ENCODE results near the gene SLC29A1. TPM values are rescaled to one million over a fixed set of nuclear protein-coding genes. Genes with fewer than 3 reads are reported as not detected.

The SLC29A1 gene
- total and polyA plus RNA-seq, 9 of the 15 experiments (the other 6 are each of a cell fraction or from before 2014, with no cell fraction given) = 18.9 to 170 (median 57.7) TPM

DNA sequence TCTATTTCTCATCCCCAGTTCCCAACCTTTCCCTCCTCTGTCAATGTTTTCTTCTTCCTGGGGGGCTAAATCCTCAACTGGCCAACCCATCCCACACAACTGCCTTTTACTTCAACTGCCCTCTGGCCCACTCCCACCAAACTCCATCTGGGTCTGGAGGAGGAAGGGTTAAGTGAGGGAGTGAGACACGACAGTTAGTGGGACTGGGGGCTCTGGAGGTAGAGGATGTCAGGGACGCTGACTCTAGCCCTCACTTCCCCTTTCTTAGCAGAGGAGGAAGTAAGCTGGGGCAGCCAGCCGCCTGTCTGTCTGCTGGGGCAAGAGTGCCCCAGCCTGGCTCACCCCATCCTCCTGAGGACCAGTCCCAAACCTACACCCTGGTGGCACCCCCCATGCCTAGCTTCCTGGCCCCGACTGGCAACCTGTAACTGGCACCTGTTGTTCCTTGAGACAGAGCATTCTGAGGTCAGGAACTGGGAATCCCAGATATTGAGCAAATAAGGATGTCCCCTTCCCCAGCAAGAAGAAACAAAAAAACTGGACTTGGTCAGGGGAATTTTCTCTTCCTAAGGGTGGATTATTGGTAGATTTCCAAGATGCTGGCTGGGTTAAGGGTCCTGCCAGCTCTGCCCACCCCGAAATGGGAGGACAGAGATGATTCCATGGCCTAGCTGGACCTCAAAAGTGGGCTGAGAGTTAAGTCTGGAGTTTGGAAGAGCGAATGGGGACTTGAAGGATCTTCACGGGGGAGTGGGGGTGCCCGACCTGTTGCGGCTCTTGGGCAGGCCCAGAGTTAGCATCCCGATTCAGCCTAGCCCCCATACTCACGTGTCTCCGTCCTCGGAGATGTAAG is 41.0 kb downstream of the SLC29A1 start (continued):
- TF ChIP-seq, protein P1, sequence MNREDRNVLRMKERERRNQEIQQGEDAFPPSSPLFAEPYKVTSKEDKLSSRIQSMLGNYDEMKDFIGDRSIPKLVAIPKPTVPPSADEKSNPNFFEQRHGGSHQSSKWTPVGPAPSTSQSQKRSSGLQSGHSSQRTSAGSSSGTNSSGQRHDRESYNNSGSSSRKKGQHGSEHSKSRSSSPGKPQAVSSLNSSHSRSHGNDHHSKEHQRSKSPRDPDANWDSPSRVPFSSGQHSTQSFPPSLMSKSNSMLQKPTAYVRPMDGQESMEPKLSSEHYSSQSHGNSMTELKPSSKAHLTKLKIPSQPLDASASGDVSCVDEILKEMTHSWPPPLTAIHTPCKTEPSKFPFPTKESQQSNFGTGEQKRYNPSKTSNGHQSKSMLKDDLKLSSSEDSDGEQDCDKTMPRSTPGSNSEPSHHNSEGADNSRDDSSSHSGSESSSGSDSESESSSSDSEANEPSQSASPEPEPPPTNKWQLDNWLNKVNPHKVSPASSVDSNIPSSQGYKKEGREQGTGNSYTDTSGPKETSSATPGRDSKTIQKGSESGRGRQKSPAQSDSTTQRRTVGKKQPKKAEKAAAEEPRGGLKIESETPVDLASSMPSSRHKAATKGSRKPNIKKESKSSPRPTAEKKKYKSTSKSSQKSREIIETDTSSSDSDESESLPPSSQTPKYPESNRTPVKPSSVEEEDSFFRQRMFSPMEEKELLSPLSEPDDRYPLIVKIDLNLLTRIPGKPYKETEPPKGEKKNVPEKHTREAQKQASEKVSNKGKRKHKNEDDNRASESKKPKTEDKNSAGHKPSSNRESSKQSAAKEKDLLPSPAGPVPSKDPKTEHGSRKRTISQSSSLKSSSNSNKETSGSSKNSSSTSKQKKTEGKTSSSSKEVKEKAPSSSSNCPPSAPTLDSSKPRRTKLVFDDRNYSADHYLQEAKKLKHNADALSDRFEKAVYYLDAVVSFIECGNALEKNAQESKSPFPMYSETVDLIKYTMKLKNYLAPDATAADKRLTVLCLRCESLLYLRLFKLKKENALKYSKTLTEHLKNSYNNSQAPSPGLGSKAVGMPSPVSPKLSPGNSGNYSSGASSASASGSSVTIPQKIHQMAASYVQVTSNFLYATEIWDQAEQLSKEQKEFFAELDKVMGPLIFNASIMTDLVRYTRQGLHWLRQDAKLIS (CRISPR knock-in tag; IDR thresholded peaks at IDR 0.05) = no peak
- TF ChIP-seq ZNF431 (CRISPR knock-in tag; IDR thresholded peaks at IDR 0.05) (0 out of 2 replicates have a peak, but pooled peaks have one; percentile 11), ZNF347 (CRISPR knock-in tag; IDR thresholded peaks at IDR 0.05; ENCODE audit: low read depth) (no peak), ZNF175 (CRISPR knock-in tag; IDR thresholded peaks at IDR 0.05; ENCODE audit: low read depth) (no peak), HNRNPUL1 (IDR thresholded peaks at IDR 0.05; ENCODE audit: low read length) (no peak)
- TF ChIP-seq, protein P2, sequence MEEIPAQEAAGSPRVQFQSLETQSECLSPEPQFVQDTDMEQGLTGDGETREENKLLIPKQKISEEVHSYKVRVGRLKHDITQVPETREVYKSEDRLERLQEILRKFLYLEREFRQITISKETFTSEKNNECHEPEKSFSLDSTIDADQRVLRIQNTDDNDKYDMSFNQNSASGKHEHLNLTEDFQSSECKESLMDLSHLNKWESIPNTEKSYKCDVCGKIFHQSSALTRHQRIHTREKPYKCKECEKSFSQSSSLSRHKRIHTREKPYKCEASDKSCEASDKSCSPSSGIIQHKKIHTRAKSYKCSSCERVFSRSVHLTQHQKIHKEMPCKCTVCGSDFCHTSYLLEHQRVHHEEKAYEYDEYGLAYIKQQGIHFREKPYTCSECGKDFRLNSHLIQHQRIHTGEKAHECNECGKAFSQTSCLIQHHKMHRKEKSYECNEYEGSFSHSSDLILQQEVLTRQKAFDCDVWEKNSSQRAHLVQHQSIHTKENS (CRISPR knock-in tag; IDR thresholded peaks at IDR 0.05) = no peak
- TF ChIP-seq, protein P3, sequence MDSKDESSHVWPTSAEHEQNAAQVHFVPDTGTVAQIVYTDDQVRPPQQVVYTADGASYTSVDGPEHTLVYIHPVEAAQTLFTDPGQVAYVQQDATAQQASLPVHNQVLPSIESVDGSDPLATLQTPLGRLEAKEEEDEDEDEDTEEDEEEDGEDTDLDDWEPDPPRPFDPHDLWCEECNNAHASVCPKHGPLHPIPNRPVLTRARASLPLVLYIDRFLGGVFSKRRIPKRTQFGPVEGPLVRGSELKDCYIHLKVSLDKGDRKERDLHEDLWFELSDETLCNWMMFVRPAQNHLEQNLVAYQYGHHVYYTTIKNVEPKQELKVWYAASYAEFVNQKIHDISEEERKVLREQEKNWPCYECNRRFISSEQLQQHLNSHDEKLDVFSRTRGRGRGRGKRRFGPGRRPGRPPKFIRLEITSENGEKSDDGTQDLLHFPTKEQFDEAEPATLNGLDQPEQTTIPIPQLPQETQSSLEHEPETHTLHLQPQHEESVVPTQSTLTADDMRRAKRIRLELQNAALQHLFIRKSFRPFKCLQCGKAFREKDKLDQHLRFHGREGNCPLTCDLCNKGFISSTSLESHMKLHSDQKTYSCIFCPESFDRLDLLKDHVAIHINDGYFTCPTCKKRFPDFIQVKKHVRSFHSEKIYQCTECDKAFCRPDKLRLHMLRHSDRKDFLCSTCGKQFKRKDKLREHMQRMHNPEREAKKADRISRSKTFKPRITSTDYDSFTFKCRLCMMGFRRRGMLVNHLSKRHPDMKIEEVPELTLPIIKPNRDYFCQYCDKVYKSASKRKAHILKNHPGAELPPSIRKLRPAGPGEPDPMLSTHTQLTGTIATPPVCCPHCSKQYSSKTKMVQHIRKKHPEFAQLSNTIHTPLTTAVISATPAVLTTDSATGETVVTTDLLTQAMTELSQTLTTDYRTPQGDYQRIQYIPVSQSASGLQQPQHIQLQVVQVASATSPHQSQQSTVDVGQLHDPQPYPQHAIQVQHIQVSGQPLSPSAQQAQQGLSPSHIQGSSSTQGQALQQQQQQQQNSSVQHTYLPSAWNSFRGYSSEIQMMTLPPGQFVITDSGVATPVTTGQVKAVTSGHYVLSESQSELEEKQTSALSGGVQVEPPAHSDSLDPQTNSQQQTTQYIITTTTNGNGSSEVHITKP (IDR thresholded peaks at IDR 0.05; ENCODE audit: partially characterized antibody) = no peak
- TF ChIP-seq, protein P4, sequence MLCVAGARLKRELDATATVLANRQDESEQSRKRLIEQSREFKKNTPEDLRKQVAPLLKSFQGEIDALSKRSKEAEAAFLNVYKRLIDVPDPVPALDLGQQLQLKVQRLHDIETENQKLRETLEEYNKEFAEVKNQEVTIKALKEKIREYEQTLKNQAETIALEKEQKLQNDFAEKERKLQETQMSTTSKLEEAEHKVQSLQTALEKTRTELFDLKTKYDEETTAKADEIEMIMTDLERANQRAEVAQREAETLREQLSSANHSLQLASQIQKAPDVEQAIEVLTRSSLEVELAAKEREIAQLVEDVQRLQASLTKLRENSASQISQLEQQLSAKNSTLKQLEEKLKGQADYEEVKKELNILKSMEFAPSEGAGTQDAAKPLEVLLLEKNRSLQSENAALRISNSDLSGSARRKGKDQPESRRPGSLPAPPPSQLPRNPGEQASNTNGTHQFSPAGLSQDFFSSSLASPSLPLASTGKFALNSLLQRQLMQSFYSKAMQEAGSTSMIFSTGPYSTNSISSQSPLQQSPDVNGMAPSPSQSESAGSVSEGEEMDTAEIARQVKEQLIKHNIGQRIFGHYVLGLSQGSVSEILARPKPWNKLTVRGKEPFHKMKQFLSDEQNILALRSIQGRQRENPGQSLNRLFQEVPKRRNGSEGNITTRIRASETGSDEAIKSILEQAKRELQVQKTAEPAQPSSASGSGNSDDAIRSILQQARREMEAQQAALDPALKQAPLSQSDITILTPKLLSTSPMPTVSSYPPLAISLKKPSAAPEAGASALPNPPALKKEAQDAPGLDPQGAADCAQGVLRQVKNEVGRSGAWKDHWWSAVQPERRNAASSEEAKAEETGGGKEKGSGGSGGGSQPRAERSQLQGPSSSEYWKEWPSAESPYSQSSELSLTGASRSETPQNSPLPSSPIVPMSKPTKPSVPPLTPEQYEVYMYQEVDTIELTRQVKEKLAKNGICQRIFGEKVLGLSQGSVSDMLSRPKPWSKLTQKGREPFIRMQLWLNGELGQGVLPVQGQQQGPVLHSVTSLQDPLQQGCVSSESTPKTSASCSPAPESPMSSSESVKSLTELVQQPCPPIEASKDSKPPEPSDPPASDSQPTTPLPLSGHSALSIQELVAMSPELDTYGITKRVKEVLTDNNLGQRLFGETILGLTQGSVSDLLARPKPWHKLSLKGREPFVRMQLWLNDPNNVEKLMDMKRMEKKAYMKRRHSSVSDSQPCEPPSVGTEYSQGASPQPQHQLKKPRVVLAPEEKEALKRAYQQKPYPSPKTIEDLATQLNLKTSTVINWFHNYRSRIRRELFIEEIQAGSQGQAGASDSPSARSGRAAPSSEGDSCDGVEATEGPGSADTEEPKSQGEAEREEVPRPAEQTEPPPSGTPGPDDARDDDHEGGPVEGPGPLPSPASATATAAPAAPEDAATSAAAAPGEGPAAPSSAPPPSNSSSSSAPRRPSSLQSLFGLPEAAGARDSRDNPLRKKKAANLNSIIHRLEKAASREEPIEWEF (CRISPR knock-in tag; IDR thresholded peaks at IDR 0.05) = no peak
